ENCODE results near the gene TMEM131. TPM values are rescaled to one million over a fixed set of nuclear protein-coding genes. Genes with fewer than 3 reads are reported as not detected.

TMEM131 gene
- total RNA-seq, 4 donors from 2014 or later: 78.4 to 86.4 (median 80.5) TPM

- no peaks in the 10 kb centered on the region for H3K36me3 ChIP-seq
- H3K27me3 ChIP-seq: no peaks in the 10 kb centered on the region
- H3K9me3 ChIP-seq: no peaks in the 10 kb centered on the region
- TF ChIP-seq CTCF (IDR thresholded peaks at IDR 0.05): no peak
- no peak for TF ChIP-seq EP300 (IDR thresholded peaks at IDR 0.05; ENCODE audit: low read depth)
- TF ChIP-seq POLR2AphosphoS5 (IDR thresholded peaks at IDR 0.05): no peak
- no peak for TF ChIP-seq POLR2A (IDR thresholded peaks at IDR 0.05)
- no peak overlapping the region for H3K4me3 ChIP-seq
- in situ Hi-C loops (cut with MboI; ENCODE audit: low pct_ligation_motif_present in 1 of 4, low pct_unique_long_range_greater_than_20kb in 1 of 4, low sequenced_read_pairs in 3 of 4): no loop called here
- intact Hi-C loops (cut with DNase I; ENCODE audit: low total_unique reads): no loop called here
- 97% methylated on average over 9 of the region's 9 CpGs; no CpG with 5 or more reads in 1 of the 2 donors for WGBS, 2 donors (ENCODE audit: low coverage in 1 of 2)
- no peak overlapping the region for H3K27ac ChIP-seq
- peaks cover 0 to 3% (median 0%) of the 10 kb centered on the region in 4 donors for H3K4me1 ChIP-seq
- DNase-seq: no peak
Observed at GRCh38 chr2:97738179-97739019, 257.3 kb downstream of the TMEM131 start.

GRCh38 chr2:97737421-97738178, 258.1 kb downstream of the TMEM131 start:
- no peaks in the 10 kb centered on the region for H3K27me3 ChIP-seq
- no peak for DNase-seq
- H3K36me3 ChIP-seq: no peaks in the 10 kb centered on the region
- in situ Hi-C loops (cut with MboI; ENCODE audit: low pct_ligation_motif_present in 1 of 4, low pct_unique_long_range_greater_than_20kb in 1 of 4, low sequenced_read_pairs in 3 of 4): no loop called here
- 87% methylated on average over 26 of the region's 32 CpGs; no CpG with 5 or more reads in 1 of the 2 donors for WGBS, 2 donors (ENCODE audit: low coverage in 1 of 2)
- H3K9me3 ChIP-seq: no peaks in the 10 kb centered on the region
- TF ChIP-seq POLR2A (IDR thresholded peaks at IDR 0.05) (no peak), CTCF (IDR thresholded peaks at IDR 0.05) (no peak), EP300 (IDR thresholded peaks at IDR 0.05; ENCODE audit: low read depth) (no peak), POLR2AphosphoS5 (IDR thresholded peaks at IDR 0.05) (no peak)
- no peak overlapping the region for H3K4me3 ChIP-seq
- intact Hi-C loops (cut with DNase I; ENCODE audit: low total_unique reads): no loop called here
- H3K4me1 ChIP-seq: peaks cover 0 to 3% (median 0%) of the 10 kb centered on the region in 4 donors
- no peak overlapping the region for H3K27ac ChIP-seq

GRCh38 chr2:97736608-97737330, 259.0 kb downstream of the TMEM131 start:
- H3K27ac ChIP-seq: no peak overlapping the region
- DNase-seq: no peak
- intact Hi-C loops (cut with DNase I; ENCODE audit: low total_unique reads): no loop called here
- H3K27me3 ChIP-seq: no peaks in the 10 kb centered on the region
- no peaks in the 10 kb centered on the region for H3K36me3 ChIP-seq
- H3K4me1 ChIP-seq: peaks cover 0 to 3% (median 0%) of the 10 kb centered on the region in 4 donors
- H3K9me3 ChIP-seq: no peaks in the 10 kb centered on the region
- no peak overlapping the region for H3K4me3 ChIP-seq
- 71 to 83% methylated on average over 4 to 20 of the region's 20 CpGs for WGBS, 2 donors (ENCODE audit: low coverage in 1 of 2)
- in situ Hi-C loops (cut with MboI; ENCODE audit: low pct_ligation_motif_present in 1 of 4, low pct_unique_long_range_greater_than_20kb in 1 of 4, low sequenced_read_pairs in 3 of 4): no loop called here
- TF ChIP-seq CTCF (IDR thresholded peaks at IDR 0.05) (no peak), EP300 (IDR thresholded peaks at IDR 0.05; ENCODE audit: low read depth) (no peak), POLR2AphosphoS5 (IDR thresholded peaks at IDR 0.05) (no peak), POLR2A (IDR thresholded peaks at IDR 0.05) (no peak)

GRCh38 chr2:97736185-97736584, 259.6 kb downstream of the TMEM131 start:
- DNase-seq: no peak
- Histone ChIP-seq H3K27me3 (no peaks in the 10 kb centered on the region), H3K4me3 (no peak overlapping the region), H3K36me3 (no peaks in the 10 kb centered on the region), H3K9me3 (no peaks in the 10 kb centered on the region), H3K4me1 (peaks cover 0 to 3% (median 0%) of the 10 kb centered on the region in 4 donors), H3K27ac (no peak overlapping the region)
- intact Hi-C loops (cut with DNase I; ENCODE audit: low total_unique reads) (no loop called here), in situ Hi-C loops (cut with MboI; ENCODE audit: low pct_ligation_motif_present in 1 of 4, low pct_unique_long_range_greater_than_20kb in 1 of 4, low sequenced_read_pairs in 3 of 4) (no loop called here)
- WGBS, 2 donors (ENCODE audit: low coverage in 1 of 2): 60 to 67% methylated on average over 4 of the region's 4 CpGs
- no peak for TF ChIP-seq EP300 (IDR thresholded peaks at IDR 0.05; ENCODE audit: low read depth)
- no peak for TF ChIP-seq POLR2AphosphoS5 (IDR thresholded peaks at IDR 0.05)

Data from transverse colon (tissue), 4 donors.